Measurements from ENCODE around the gene ACYP1.

DNA sequence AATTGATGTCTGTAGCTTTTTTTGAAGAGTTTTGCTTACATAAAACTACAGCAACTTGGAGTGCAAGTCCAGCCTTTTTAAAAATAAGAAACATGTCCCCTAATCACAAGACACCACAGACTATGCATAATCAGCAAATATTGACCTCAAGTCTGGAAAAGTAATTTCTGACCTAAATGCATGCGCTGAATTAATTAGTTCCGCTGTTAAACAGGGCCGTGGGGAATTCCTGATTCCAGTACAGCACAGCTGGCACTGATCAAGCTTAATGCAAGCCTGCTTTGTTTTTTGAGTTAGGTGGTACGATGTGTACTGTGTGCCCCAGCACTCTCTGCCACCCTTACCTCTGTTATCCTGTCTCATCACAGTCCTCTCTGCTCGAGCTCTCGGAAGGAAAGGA, 21.8 kb downstream of the ACYP1 start:
- no peak for TF ChIP-seq CTCF (IDR thresholded peaks at IDR 0.05; ENCODE audit: low read length)
- no peak for TF ChIP-seq EZH2phosphoT487 (IDR thresholded peaks at IDR 0.05; ENCODE audit: low read length)

Data from MM.1S (cell line).